Panc1 (cell line): ENCODE data around the gene ZNF805.
"Not testable (repeated sequence)": the region's sequence is repeated elsewhere in the genome, so short reads cannot be mapped to it uniquely, and the experiment has no call there.

Experiments
- POLR2AphosphoS5 ChIP-seq: IDR thresholded peaks from 2 replicates; pipeline ENCODE4 v1.6.1; 2012; ENCODE audit warnings: mild to moderate bottlenecking, low read depth, low read length, moderate library complexity
- TCF7L2 ChIP-seq: IDR thresholded peaks from 2 replicates; pipeline ENCODE4 v1.6.1; 2011; ENCODE audit warnings: mild to moderate bottlenecking, low read depth, low read length, inconsistent platforms
- TF ChIP-seq, protein P1 (sequence below): fragments of 450-650 bp; IDR thresholded peaks from 2 replicates; pipeline ENCODE4 v1.5.1; 2017; ENCODE audit warnings: mild to moderate bottlenecking
- TF ChIP-seq, protein P2 (sequence below), 2 experiments: IDR thresholded peaks; 2 replicates each; pipeline ENCODE4 v1.6.1; 2011 to 2012; ENCODE audit warnings: low read depth in 2 of 2, control low read depth in 1 of 2, low read length in 1 of 2, mild to moderate bottlenecking in 1 of 2, moderate library complexity in 1 of 2; ENCODE audit not compliant: insufficient read depth in 1 of 2

- TF ChIP-seq, protein P1, sequence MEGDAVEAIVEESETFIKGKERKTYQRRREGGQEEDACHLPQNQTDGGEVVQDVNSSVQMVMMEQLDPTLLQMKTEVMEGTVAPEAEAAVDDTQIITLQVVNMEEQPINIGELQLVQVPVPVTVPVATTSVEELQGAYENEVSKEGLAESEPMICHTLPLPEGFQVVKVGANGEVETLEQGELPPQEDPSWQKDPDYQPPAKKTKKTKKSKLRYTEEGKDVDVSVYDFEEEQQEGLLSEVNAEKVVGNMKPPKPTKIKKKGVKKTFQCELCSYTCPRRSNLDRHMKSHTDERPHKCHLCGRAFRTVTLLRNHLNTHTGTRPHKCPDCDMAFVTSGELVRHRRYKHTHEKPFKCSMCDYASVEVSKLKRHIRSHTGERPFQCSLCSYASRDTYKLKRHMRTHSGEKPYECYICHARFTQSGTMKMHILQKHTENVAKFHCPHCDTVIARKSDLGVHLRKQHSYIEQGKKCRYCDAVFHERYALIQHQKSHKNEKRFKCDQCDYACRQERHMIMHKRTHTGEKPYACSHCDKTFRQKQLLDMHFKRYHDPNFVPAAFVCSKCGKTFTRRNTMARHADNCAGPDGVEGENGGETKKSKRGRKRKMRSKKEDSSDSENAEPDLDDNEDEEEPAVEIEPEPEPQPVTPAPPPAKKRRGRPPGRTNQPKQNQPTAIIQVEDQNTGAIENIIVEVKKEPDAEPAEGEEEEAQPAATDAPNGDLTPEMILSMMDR: not testable (repeated sequence)
- TF ChIP-seq POLR2AphosphoS5, TCF7L2: not testable (repeated sequence)
- TF ChIP-seq, protein P2, sequence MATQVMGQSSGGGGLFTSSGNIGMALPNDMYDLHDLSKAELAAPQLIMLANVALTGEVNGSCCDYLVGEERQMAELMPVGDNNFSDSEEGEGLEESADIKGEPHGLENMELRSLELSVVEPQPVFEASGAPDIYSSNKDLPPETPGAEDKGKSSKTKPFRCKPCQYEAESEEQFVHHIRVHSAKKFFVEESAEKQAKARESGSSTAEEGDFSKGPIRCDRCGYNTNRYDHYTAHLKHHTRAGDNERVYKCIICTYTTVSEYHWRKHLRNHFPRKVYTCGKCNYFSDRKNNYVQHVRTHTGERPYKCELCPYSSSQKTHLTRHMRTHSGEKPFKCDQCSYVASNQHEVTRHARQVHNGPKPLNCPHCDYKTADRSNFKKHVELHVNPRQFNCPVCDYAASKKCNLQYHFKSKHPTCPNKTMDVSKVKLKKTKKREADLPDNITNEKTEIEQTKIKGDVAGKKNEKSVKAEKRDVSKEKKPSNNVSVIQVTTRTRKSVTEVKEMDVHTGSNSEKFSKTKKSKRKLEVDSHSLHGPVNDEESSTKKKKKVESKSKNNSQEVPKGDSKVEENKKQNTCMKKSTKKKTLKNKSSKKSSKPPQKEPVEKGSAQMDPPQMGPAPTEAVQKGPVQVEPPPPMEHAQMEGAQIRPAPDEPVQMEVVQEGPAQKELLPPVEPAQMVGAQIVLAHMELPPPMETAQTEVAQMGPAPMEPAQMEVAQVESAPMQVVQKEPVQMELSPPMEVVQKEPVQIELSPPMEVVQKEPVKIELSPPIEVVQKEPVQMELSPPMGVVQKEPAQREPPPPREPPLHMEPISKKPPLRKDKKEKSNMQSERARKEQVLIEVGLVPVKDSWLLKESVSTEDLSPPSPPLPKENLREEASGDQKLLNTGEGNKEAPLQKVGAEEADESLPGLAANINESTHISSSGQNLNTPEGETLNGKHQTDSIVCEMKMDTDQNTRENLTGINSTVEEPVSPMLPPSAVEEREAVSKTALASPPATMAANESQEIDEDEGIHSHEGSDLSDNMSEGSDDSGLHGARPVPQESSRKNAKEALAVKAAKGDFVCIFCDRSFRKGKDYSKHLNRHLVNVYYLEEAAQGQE (IDR thresholded peaks at IDR 0.05; ENCODE audit: insufficient read depth in 1 of 2, low read depth in 2 of 2, low read length in 1 of 2): not testable (repeated sequence)
These were observed 42.6 kb upstream of the ZNF805 start for GRCh38 chr19:57197874-57198273.
